SKM-1 (cell line): ENCODE data around the gene PJA1.

Experiments used
- DNase-seq: peaks from one replicate; lab custom pipeline; 2025; ENCODE audit not compliant: unreplicated experiment; lab: John Stamatoyannopoulos, UW

PJA1 gene

DNA sequence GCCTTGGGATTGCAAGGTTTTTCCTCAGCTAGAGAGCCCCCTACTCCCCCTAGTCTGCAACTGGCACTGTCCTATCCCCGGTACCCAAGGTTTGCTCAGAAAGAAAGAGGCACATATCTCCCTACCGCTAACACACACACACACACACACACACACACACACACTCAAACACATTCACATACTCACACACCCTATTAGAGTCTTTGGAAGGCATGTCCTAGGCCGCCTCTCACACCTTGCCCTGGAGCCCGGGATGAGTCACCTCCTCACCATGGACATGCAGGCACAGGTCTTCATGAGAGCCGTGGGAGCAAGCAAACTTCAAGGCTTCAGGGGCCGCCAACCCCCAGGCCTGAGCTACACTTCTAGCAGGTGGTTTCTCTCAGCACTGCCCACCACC, 49.2 kb downstream of the PJA1 start:
- DNase-seq = no peak

- DNase-seq = no peak
These were observed 51.5 kb downstream of the PJA1 start for GRCh38 chrX:69113723-69114122.
